NCI-H146 treated with DMSO at 0.1 percent for 48 hours (cell line): ENCODE data around the gene CATSPER3.
A peak's percentile ranks its signal among the peaks of the same experiment; 100 is the strongest.

Source experiments
- DNase-seq: peaks from one replicate; lab custom pipeline; 2025; ENCODE audit not compliant: unreplicated experiment; lab: John Stamatoyannopoulos, UW

Gene CATSPER3

DNA sequence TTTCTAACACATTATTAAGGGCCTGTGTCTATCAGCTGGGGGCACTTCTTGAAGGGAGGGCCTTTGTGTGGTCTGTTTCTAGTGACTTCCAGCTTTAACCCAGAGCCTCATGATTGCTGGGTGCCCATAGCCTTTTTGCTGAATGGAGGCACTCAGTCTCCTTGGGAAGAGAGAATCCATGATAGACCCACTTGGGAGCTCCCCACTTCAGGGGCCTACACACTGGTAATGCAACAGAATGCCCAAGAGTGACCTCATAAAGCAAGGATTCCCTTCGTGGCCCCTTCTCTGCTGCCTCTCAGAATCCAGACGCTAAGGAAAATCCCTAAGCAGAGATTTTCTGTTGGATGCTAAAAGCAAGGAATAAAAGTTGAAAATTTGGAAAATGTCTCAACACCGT is at the start of gene CATSPER3:
TSS of gene CATSPER3 (plus strand) at position 301 of the 400 bp plus-strand sequence. CDS start at position 386, 85 bp downstream.
- no peak for DNase-seq

DNA sequence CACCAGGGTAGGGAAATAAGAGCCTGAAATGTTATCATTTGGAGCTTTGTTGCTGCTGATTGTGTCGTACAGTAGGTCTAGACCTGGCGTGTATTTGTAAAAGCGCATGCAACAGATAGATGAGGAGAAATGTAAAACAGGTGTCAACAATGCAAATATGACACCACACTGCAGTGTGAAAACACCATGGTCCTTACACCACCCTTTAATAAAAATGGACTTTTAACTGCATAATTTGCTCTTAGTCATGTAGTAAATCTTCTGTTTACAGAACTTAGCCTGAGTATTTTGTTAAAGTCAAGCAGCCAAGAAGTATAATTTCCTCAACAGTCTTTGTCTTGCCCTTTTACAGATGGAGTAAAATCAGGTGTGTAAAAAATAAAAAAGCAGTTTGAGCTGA is 48.8 kb upstream of the CATSPER3 start:
- DNase-seq = no peak

DNA sequence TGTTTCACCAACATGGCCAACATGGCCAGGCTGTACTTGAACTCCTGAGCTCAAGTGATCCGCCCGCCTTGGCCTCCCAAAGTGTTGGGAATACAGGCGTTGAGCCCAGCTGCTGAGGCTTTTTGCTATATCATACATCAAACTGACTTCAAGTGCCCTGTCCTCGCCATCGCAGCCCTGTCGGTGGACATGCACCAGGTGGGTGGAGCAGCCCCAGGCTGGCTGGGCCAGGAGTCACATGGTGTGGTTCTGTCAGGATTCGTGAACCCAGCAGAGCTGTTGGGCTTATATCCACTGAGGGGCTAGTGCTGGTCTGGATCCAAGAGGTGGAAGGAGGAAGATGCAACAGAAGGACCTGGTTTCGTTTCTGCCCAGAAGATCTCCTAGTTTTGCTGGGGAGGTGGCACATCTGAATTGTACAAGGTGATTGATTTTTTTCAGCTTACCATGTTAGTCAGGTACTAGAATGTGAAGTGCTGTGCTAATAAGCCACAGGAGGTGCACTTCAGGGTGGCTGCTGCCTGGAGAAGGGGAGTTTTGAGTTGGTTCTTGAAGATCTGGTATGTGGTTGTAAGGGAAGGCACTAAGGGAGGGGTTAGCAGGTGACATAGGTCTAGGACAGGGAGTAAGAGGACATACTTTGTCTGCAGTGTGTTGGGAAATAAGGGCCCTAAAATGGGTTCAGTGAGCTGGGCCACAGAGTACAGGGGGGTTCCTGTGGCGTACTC is 46.7 kb upstream of the CATSPER3 start:
- no peak for DNase-seq

DNA sequence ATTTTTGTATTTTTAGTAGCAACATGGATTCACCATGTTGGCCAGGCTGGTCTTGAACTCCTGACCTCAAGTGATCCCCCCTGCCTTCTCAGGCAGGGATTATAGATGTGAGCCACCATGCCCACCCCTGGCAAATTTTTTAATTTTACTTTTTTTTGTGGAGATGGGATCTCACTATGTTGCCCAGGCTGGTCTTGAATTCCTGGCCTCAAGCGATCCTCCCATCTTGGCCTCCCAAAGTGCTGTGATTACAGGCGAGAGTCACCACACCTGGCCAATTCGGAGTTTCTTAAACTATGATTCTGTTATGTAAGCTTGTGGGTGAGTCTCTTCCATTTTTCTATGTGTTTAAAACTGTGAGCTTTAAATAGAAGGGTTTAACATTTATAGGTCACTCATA is 35.2 kb upstream of the CATSPER3 start:
- DNase-seq = no peak

DNA sequence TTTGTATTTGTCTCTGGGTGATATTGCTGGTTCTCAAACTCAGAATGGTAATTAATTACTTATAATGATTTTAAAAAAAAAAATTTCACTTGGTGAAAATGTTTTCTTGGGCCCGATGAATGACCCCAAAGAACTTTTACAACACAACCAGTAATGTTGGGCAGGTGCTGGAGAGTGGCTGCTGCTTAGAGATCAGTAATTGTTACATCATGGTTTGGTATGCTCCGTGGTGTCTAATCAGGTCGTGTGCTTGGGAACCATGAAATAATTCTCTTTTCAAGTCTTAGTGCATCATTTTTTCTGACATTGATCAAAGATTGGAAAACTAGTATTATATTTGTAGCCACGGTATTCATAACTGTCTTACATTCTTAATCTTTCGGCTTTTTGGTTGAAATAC is 33.5 kb upstream of the CATSPER3 start:
- no peak for DNase-seq

DNA sequence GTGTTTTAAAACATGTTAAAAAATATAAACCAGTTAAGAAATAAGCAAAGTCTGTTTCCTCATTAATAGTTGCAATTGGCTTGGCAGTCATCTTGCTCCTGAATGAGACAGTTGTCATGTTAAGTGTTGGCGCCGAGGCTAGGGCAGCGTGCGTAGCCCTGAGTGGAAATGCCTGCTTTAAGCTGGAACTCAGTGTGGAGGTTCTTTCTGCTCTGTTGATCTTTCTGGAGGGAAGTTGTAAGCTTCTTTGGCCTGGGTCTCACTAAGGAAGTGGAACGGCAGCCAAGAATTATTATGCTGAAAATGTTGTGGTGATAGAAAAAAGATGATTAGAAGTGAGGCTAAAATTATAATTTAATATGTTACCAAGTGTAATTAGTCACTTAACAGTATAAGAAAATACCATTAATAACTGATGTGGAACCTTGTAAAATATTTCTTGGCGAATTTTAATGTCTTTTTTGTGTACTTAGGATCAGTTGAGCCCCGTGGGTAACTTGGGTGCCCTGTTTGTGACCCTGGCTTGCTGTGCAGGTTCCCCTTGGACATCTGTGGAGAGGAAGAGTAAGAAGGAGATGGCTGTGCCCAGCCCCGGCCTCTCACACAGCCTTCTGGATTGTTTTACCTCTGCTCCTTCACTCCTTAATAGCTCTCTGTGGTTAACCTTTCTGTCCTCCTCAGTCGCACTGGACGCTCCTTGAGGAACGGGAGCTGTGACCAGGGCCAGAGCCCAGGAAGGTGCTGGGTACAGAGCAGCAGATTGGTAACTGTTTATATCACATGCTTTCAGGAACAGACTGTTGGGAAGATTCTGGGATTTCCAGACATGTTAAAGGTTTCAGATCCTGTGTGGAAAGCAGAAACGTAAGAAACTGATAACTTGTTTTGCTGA is 31.8 kb upstream of the CATSPER3 start:
- no peak for DNase-seq

DNA sequence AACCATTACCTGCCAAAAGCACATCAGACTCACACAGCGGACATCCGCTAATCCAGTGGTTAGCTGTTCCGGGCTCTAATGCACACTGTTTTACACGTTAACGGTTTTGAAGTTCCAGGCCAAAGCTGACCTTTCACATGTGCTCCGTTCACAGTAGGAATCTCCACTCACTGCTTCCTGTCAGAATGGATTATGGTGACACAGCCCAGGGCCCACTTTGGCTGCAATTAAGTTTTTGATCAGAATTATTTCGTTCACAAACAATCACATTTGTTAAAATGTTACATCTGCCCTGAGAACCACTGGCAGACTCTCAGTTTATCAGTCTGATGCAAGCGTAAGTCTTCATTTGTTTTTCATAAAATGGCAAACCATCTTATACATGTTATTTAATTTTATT is 30.2 kb upstream of the CATSPER3 start:
- no peak for DNase-seq

DNA sequence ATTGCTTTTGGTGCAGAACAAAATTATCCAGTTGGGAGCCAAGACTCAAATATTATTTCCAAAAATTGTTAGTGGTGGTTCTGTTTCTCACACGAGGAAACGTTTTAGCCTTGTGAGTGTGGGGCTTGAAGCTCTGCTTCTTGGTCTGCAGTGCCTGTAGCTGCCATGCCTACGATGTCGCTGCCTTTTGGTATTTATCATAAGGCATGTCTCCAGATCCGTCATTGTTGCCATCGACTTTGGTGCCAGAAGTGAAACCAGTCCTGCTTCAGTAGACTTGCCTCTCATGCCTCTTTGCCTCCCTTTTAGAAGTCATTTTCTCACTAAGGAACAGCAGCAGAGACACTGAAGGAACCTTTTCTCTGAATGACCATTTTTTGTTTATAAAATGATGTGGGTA is 29.7 kb upstream of the CATSPER3 start:
- DNase-seq = no peak

DNA sequence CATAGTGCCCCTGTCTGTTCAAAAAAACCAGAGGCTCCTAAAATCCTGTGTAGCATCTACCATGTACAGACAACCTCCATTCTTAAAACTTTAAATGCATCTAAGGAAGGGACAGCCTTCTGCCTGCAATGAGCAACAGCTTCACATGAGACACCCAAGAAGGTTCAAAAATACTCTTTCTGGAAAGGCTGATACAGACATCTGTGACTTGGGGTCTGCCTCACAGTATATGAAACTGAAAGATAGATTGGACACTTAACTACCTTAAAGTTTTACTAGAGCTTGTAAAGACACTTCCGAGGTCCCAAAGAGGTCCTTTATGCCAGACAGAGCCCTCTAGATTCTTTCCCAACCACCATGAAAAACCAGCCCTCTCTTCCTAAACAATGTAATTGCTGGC is 28.2 kb upstream of the CATSPER3 start:
- DNase-seq = no peak

DNA sequence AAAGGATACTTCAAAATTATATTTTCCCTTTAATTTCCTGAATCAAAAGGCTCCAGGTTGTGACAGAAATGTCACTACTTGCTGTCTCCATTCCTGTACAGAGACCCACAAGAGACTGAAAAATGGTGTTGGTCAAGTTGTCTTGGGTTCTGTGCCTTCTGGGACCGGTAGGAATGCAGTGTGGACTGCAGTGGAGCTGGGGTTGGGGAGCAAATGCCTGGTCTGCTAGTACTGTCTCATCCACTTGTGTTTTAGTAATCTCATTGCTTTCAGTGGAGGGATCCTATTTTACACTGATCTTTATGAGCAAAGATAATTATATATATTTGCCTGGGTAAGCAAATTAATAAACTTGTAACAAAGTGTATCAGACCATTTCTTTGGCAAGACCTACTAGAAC is 24.2 kb upstream of the CATSPER3 start:
- DNase-seq = no peak

DNA sequence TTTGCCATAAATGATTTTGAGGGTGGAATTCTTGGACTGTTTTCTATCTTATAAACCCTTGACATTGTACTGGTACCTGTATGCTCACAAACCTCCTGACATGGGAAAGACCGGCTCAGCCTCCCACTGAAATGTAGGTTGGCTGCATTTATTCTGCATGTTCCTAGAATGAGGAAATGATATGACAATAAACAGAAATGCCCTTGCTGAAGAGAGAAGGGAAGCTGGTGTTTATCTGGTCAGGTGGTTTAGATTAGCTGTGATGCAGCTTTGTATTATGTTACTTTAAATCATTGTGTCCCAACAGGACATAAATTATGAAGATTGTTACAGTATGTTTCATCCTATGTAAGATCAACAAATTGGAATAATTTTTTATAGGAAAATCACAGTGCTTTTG is 23.1 kb upstream of the CATSPER3 start:
- no peak for DNase-seq

DNA sequence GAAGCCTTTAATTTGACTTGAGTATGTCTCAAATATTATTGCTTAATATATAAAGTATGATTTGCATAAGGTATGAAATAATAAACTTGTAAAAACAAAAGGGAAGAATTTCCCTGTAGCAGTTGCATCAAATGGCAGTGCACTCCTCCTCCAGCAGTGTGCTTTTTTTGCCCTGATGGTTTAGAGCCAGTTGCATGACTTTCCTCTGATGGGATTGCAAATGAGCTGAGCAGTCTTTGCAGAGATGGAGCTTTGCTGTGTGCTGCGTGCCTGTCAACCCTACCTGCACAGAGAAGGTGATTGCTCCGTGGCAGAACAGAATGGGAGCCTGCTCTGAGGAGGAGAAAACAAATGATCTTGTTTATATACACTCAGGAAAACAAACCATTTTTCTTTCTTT is 22.7 kb upstream of the CATSPER3 start:
- DNase-seq = no peak

DNA sequence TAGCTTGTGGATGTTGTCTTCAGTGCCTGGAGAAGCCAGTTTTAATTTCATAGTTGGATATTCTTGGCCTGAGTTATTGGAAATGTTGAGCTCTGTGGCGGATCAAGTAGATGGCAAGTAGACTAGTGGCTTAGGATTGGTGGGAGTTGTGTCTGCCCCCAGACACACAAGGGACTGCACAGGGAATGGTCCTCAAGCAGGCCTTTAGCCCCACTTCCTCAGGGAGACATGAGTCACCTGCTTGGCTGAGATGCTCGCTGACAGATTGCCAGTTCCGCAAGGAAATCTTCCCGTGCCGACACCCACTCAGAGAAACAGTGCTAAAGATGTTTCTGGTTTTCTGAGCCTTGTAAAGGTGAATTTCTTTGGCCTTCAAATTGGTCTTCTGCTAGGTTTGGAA is 18.8 kb upstream of the CATSPER3 start:
- DNase-seq = no peak

DNA sequence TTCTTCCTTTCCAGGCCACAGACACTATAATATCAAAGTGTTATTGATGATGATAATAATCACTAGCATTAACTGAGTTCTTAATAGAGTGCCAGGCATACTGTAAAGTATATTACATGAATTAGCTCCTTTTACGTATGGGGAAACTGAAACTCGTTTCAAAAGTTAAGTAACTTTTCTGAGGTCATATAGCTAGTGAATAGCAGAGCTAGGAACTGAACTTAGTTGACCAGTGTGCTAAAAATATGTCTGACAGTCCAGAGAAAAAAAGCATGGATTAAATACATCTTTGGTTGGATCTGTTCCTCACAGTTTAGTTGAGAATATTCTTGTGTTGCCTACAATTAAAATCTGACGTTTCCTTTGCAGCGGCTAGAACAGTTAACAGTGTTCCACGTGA is 18.4 kb upstream of the CATSPER3 start:
- DNase-seq = no peak

DNA sequence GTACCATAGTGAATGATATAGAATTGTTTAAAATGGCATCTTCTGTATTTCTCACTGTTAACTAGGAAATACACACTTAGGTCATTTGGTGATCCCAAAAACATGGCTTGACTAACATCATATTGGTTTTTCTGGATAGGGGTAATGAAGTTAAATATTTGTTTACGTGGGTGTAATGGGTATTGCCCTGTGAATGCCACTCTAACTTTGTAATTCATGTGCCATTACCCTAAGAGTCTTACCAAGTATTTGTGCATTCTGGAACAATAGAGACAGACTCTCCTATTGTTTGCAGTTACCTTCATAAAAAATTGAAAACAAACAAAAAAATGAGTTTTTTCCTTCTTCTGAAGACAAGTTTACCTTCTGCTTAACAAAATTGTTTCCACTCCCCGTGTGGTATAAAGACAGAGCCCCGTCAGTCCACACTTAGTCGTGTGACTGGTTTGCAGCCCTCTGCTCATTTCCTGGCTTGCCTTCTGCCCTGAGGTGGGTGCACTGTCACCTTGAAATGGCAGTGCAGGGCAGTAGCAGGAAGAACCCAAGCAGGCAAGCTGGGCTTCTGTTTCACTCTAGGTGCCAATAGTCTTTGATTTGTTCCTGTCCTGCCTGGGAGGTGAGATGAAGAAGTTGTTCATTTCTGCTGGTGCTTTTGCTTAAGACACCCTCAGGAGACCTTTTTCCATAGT is 9.6 kb upstream of the CATSPER3 start:
- no peak for DNase-seq

DNA sequence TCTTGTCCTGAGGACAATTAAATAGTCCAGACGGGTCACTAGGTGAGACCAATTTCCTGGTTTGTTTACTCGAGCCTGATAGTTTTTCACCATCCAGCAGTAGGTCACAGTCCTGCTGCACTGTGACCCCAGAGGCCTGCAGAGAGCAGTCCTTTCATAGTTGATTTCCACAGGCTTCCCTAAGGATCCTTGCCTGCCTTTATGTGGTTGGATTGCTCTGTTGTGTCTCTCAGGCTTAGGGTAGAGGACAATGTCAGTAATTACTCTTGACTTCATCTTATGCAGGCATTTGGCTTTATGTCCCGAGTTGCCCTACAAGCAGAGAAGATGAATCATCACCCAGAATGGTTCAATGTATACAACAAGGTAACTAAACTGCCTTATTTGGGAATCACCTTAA is 9.0 kb upstream of the CATSPER3 start:
- DNase-seq = peak; percentile 16

DNA sequence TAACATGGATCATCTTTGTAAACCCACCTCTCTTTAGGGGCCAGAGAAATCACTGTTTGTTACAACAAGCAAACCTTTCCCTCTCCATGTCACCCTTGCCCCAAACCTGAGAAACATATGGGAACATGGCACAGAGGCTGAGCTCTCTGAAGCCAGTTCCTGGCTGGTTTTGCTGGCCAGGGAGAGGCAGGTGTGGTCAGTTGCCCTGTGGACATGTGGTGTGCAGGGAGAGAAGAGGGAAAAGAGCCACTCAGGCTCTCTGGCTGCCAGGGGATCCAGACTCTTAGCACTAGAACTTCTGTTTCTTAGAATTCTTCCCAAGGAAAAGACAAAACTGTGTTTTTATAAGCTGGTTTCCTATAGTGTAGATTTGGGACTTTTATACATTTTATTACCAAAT is 4.6 kb upstream of the CATSPER3 start:
- DNase-seq = no peak

DNA sequence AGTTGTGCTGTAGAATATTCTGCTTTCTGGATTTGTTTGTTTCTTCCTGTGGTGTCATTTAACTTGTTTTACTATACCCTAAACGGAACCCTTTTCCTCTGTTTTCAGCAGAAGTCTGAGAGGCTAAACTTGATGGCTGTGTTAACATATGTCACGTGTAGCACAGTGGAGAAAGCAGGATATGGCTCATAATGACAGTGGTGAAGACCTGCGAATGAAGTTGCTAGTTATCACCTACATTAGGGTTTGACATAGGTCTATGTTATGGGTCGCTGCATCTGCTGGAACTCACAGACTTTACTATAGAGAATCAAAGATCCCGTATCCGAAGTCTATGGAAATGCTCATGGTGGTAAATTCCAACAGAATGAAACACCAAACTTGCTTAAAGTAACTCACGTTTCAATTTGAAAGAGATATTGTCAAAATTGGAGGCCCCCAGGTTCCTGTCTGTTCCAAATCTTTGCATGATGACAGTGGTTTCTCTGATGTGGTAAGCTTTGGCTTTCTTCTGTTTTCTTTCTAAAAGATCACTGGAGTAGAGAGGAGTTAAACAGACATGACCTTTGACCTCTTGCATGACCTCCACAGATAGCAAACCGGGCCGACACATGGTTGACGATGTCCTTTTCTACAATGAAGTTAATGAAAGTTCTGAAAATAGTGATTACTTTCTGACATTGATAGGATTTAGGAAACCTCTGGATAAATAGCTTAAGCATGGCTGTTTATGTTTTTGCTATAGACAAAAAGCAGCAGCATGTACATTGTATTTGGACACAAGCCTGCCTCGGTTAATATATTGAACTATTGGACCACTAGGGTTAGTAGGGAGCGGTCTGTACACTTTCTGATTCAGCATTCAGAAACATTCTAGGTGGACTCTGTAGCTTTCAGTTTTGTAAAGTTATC is 3.1 kb upstream of the CATSPER3 start:
- no peak for DNase-seq

DNA sequence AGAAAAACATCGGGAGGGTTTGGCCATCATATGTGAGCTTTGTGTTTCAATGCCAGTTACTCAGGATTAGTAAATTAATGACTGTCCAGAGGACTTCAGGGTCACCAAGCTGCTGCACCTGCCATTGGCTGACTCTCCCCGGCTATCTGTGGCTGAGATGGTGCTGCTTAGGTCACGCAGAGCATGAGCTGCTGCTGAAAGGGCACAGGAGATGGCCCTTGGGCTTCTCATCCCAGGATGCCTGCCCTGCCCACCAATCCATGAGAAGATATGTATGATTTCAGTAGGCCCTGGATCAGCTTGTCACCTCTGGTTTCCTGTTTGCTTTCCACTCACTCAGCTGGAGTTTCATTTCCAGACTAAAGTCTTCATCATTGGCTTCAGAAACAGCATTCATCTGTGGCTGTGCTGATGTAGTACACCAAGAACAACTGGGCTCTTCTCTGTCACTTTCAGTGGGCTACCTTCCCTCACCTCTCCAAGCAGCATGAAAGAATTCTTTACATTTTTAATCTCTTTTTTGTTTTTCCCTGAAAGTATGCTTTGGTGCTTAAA is 2.4 kb upstream of the CATSPER3 start:
- DNase-seq = no peak

DNA sequence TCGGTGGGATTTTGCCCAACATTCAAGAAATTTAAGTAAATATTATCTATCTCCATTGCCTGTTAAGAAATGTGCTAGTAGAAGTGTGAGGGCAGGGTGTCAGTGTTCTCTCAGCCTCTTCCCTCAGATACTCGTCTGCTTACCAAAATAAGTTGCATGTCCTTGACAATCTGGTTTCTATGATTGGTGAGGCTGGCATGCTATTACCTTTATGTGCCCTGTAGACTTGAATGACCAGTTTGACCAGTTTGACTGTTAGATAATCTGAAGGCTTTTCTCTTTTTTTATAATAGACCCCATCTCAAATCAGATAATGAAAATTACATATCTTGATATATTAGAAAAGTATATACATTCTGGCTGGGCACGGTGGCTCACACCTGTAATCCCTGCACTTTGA is 348 bp downstream of the CATSPER3 start:
- no peak for DNase-seq

DNA sequence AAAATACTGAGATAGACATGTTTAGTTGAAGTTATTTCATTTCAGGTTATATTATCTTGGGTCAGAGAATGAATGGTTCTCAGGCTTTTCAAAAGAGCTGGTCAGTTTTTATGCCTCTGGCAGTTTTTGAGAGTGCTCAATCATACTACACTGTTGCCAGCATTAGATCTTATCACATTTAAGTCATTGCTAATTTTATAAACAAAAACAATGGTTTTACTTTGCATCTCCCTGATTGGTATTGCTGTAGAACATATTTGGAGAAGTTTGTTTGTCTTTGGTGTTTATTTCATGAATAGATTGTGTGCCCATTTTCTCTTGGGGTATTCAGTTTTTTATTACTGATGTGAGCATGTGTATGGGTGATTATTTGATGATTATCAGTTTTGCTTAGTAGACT is 1.5 kb downstream of the CATSPER3 start:
- no peak for DNase-seq
